ENCODE measurements around the gene FRMD6. TPM values are rescaled to one million over a fixed set of nuclear protein-coding genes. Genes with fewer than 3 reads are reported as not detected.

The FRMD6 gene
- total and polyA plus RNA-seq, 10 of the 15 experiments (the other 5 are each of a cell fraction or from before 2014, with no cell fraction given) = 0.86 to 7.8 (median 3.3) TPM

- DNase-seq (ENCODE audit: low read depth, low spot score) (no peak), FAIRE-seq (no peak), ATAC-seq (no peak; the same call in 1 of the 3 replicates)
- no TSS peak for BruUV-seq (replicated peaks)
- no peaks in the 10 kb centered on the region for H4K20me1 ChIP-seq (ENCODE audit: control insufficient read depth, insufficient read depth)
- POLR2A ChIA-PET = no interaction called here
- in situ Hi-C loops (cut with MboI) = no loop called here
- no peaks in the 10 kb centered on the region for H3K79me2 ChIP-seq (ENCODE audit: control insufficient read depth, insufficient read depth, low read length)
- CTCF ChIA-PET = no interaction called here
- no peak overlapping the region for H3K4me2 ChIP-seq (ENCODE audit: control insufficient read depth, insufficient read depth)
- H2AFZ ChIP-seq (ENCODE audit: control insufficient read depth, low read depth, low read length) = peak overlapping the region; percentile 65
- peaks cover 16% of the 10 kb centered on the region for H3K4me1 ChIP-seq (ENCODE audit: control insufficient read depth, insufficient read depth, low read length)
- no peak overlapping the region for H3K9ac ChIP-seq (ENCODE audit: control insufficient read depth, insufficient read depth, low read length)
- TF ChIP-seq MEF2A (IDR thresholded peaks at IDR 0.05; ENCODE audit: insufficient read depth, low read depth, low read length) = no peak
- TF ChIP-seq NR2F1 (conservative IDR thresholded peaks at IDR 0.05) = no peak
- no peak for TF ChIP-seq EED (IDR thresholded peaks at IDR 0.05; ENCODE audit: low read depth)
- TF ChIP-seq ATF3 (IDR thresholded peaks at IDR 0.05; ENCODE audit: borderline replicate concordance, extremely low read depth, low read depth, low read length) = no peak
- no peak for TF ChIP-seq E2F8 (IDR thresholded peaks at IDR 0.05; ENCODE audit: low read depth, partially characterized antibody)
- no peak for TF ChIP-seq SUZ12 (IDR thresholded peaks at IDR 0.05; ENCODE audit: unreplicated experiment)
- no peak for TF ChIP-seq BCL11A (IDR thresholded peaks at IDR 0.05; ENCODE audit: low read depth, low read length)
- no peak for TF ChIP-seq KLF5 (IDR thresholded peaks at IDR 0.05; ENCODE audit: partially characterized antibody)
- TF ChIP-seq CBX3 (IDR thresholded peaks at IDR 0.05; ENCODE audit: borderline replicate concordance, low read depth) = no peak
- TF ChIP-seq KAT2A (conservative IDR thresholded peaks at IDR 0.05; ENCODE audit: control insufficient read depth, low read depth, low read length) = no peak
- TF ChIP-seq GABPA (IDR thresholded peaks at IDR 0.05; ENCODE audit: low read depth) = no peak
- no peak overlapping the region; the same call in 1 of the 2 replicates for H3K27ac ChIP-seq (ENCODE audit: control insufficient read depth, insufficient read depth)
- no peaks in the 10 kb centered on the region for H3K27me3 ChIP-seq (replicated peaks in 1 of 2; ENCODE audit: control insufficient read depth in 2 of 2, insufficient read depth in 2 of 2, low read length in 1 of 2)
- intact Hi-C loops (cut with micrococcal nuclease; ENCODE audit: unreplicated experiment) = no loop called here
- RAD21 ChIA-PET (ENCODE audit: unreplicated experiment) = no interaction called here
- SMC1A ChIA-PET (ENCODE audit: uncharacterized antibody, unreplicated experiment) = no interaction called here
- no peaks in the 10 kb centered on the region; the same call in 2 of the 3 replicates for H3K9me3 ChIP-seq (replicated peaks; ENCODE audit: control insufficient read depth, insufficient read depth, low read length)
- no peaks in the 10 kb centered on the region for H3K36me3 ChIP-seq (ENCODE audit: control insufficient read depth in 2 of 2, insufficient read depth in 2 of 2, low read length in 1 of 2)
- H3K4me3 ChIP-seq = no peak overlapping the region
Observed at GRCh38 chr14:51627313-51627712, 24.4 kb upstream of the FRMD6 start.
